ENCODE results near the gene ACTL6A.

ACTL6A gene

DNA sequence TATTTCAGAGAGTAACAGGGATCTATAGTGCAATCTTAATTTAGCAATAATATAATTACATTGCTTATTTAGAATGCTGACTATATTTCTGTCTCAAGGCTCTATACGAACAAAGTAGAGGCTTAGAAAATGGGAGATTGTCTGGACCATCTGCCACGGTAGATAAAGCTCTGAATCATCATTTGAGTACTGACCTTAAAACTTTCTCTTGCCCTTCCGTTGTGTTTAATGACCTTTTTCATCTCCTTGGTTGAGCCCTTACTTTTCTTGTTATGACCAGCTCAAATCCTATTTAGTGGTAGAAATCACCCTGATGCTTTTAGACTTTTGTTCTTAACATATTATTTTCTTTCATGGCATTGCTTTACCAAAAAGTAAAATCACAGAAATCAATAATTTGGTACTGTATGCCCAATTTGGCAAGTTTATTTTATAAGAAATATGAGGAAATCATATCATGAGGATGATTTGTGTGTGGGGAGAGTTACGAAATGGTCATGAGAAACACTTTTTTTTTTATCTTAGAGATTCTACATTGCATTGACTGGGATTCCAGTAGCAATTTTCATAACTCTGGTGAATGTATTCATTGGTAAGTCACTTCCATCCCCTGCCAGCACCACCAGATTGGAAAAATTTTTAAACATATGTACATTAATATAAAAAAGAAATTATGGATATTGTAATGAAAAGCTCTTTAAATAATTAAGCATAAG lies 52.9 kb downstream of the ACTL6A start:
- TF ChIP-seq, protein P1, sequence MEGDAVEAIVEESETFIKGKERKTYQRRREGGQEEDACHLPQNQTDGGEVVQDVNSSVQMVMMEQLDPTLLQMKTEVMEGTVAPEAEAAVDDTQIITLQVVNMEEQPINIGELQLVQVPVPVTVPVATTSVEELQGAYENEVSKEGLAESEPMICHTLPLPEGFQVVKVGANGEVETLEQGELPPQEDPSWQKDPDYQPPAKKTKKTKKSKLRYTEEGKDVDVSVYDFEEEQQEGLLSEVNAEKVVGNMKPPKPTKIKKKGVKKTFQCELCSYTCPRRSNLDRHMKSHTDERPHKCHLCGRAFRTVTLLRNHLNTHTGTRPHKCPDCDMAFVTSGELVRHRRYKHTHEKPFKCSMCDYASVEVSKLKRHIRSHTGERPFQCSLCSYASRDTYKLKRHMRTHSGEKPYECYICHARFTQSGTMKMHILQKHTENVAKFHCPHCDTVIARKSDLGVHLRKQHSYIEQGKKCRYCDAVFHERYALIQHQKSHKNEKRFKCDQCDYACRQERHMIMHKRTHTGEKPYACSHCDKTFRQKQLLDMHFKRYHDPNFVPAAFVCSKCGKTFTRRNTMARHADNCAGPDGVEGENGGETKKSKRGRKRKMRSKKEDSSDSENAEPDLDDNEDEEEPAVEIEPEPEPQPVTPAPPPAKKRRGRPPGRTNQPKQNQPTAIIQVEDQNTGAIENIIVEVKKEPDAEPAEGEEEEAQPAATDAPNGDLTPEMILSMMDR (IDR thresholded peaks at IDR 0.05): no peak

DNA sequence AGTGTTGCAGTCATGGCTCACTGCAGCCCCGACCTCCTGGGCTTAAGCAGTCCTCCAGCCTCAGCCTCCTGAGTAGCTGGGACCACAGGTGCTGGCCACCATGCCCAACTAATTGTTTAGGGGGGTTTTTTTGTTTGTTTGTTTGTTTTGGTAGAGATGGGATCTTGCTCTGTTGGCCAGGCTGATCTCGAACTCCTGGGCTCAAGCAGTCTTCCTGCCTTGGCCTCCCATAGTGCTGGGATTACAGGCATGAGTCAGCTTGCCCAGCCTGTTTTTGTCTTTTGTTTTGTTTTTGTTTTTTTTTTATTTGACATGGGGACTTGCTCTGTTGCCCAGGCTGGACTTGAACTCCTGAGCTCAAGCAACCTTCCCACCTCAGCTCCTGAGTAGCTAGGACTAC lies 59.3 kb downstream of the ACTL6A start:
- TF ChIP-seq, protein P1 (IDR thresholded peaks at IDR 0.05): no peak

DNA sequence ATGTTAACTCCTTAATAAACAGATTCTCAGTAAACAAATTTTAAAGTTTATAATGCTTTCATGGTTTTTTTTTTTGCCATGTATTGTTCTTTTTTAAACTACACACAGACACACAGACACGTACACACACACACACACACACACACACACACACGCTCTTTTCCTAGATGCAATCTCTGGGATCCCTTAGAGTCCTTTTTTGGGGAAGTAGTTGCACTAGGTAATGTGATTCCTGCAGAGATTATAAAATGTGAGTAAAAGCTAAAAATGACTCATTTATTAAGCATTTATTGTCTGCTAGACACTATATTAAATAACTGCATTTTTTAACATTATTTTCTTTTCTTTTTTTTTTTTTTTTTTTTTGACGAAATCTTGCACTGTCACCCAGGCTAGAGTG lies 61.7 kb downstream of the ACTL6A start:
- TF ChIP-seq, protein P1 (IDR thresholded peaks at IDR 0.05): no peak

DNA sequence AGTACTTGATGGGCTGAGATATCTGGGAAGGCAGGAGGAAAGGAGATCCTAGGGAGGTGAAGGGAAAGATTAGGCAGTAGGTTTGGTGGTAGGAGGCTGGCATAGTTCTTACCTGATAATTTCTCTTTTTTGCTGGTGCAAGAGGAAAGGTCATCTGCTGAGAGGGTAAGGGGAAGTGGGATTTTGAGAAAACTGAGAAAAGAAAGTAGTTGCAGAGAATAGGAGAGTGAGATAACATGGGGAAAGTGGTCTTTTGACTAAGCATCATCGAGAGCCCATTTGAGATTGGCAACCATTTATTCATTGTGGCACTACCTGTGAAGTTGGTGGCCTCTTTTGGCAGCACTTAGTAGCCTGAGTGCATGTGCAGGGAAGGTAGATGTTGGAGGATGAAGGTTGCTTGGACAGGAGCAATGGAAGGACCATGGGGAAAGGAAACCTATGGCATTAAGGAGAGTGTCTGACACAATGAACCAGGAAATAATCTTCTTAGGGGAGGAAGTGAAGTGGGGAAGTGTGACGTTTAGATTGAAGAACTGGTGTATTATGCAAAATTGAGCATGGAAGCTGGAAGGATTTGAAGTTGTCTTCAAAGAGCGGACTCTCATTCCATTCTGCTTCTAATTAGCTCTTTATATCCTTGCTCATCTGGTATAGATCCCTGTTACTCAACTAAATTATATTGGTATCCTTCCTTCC lies 68.2 kb downstream of the ACTL6A start:
- TF ChIP-seq, protein P1 (IDR thresholded peaks at IDR 0.05): no peak

Measured in LNCAP (cell line).